A673 (cell line): ENCODE measurements around the gene KIR3DL1. TPM values are rescaled to one million over a fixed set of nuclear protein-coding genes. Genes with fewer than 3 reads are reported as not detected.

Experiments
- BruUV-seq: library from RNA; stranded (reverse); fragments of 400-500 nt; replicated peaks from 2 replicates; lab custom pipeline; 2021; lab: Mats Ljungman, UMichigan
- CTCF ChIA-PET: fragments of 300-600 bp; sonication (Branson Sonifier 250); formaldehyde crosslinking; loops from one replicate; lab custom pipeline; 2022; ENCODE audit warnings: antibody characterized with exemption; lab: Charles Lee
- POLR2A ChIA-PET: fragments of 300-600 bp; sonication (Branson Sonifier 250); formaldehyde crosslinking; loops from one replicate; lab custom pipeline; 2022; ENCODE audit warnings: antibody characterized with exemption; ENCODE audit not compliant: low non-redundant PET; lab: Charles Lee
- DNase-seq: peaks from one replicate; pipeline ENCODE4 v3.0.0-alpha.2; 2015; ENCODE audit warnings: low spot score
- H3K27ac ChIP-seq: fragments of 200-600 bp; sonication (generic); 2 replicates; pipeline ENCODE4 v1.5.1; 2016; ENCODE audit warnings: mixed run types, low read depth, mild to moderate bottlenecking, mixed read lengths, antibody characterized with exemption, low read length; ENCODE audit not compliant: poor library complexity, severe bottlenecking
- H3K27me3 ChIP-seq: fragments of 200-600 bp; sonication (generic); replicated peaks from 2 replicates; pipeline ENCODE4 v1.6.1; 2017; ENCODE audit warnings: mixed run types, low read depth, mild to moderate bottlenecking, mixed read lengths, antibody characterized with exemption, low read length; ENCODE audit not compliant: insufficient read depth, poor library complexity
- H3K36me3 ChIP-seq: fragments of 200-600 bp; sonication (generic); 2 replicates; pipeline ENCODE4 v1.6.1; 2016; ENCODE audit warnings: mixed run types, mild to moderate bottlenecking, mixed read lengths, antibody characterized with exemption, low read length; ENCODE audit not compliant: insufficient read depth, poor library complexity, severe bottlenecking
- H3K4me1 ChIP-seq: fragments of 200-600 bp; sonication (generic); 2 replicates; pipeline ENCODE4 v1.6.1; 2017; ENCODE audit warnings: mixed run types, mild to moderate bottlenecking, mixed read lengths, antibody characterized with exemption, low read length; ENCODE audit not compliant: insufficient read depth, poor library complexity, severe bottlenecking
- H3K4me3 ChIP-seq: fragments of 200-600 bp; sonication (generic); 2 replicates; pipeline ENCODE4 v1.5.1; 2016; ENCODE audit warnings: low read depth, mixed run types, mild to moderate bottlenecking, mixed read lengths, low read length; ENCODE audit not compliant: poor library complexity, severe bottlenecking
- H3K9me3 ChIP-seq: fragments of 200-600 bp; sonication (generic); 2 replicates; pipeline ENCODE4 v1.6.1; 2016; ENCODE audit warnings: mixed run types, low read depth, mild to moderate bottlenecking, mixed read lengths, antibody characterized with exemption, low read length; ENCODE audit not compliant: poor library complexity, severe bottlenecking
- CTCF ChIP-seq: fragments of 300-800, 200-600 bp; sonication (generic); conservative IDR thresholded peaks from 2 replicates; pipeline ENCODE4 v1.5.1; 2017; ENCODE audit warnings: low read depth, mild to moderate bottlenecking, antibody characterized with exemption, low read length, moderate library complexity, mixed read lengths
- EZH2 ChIP-seq: fragments of 200-600 bp; sonication (generic); IDR thresholded peaks from 2 replicates; pipeline ENCODE4 v1.6.1; 2017; ENCODE audit warnings: borderline replicate concordance, low read depth, mild to moderate bottlenecking, mixed read lengths, antibody characterized with exemption, low read length; ENCODE audit not compliant: poor library complexity, severe bottlenecking
- intact Hi-C: fragments of 100-400 bp; cut with micrococcal nuclease; formaldehyde crosslinking; loops from one replicate; pipeline ENCODE4 v1.10.0; 2022; ENCODE audit not compliant: unreplicated experiment
- total RNA-seq: library from RNA; stranded (reverse); gene quantifications from 2 replicates; pipeline ENCODE4 v1.2.3, GENCODE V29; 2021

Gene KIR3DL1
- total RNA-seq, 1 experiment from 2014 or later = not detected

- intact Hi-C loops = no loop called here
- CTCF ChIA-PET = no interaction called here
Measured at GRCh38 chr19:54875506-54875905, 59.2 kb downstream of the KIR3DL1 start.

GRCh38 chr19:54877471-54877870 lies 61.2 kb downstream of the KIR3DL1 start:
- H3K27ac ChIP-seq = no peak overlapping the region
- H3K9me3 ChIP-seq = no peaks in the 10 kb centered on the region
- ChIA-PET POLR2A (no interaction called here), CTCF (no interaction called here)
- intact Hi-C loops = no loop called here
- no TSS peak for BruUV-seq
- TF ChIP-seq CTCF (no peak), EZH2 (no peak)
- H3K27me3 ChIP-seq = peaks cover 58% of the 10 kb centered on the region
- H3K36me3 ChIP-seq = no peaks in the 10 kb centered on the region
- DNase-seq = no peak
- no peaks in the 10 kb centered on the region for H3K4me1 ChIP-seq
- no peak overlapping the region for H3K4me3 ChIP-seq

More at GRCh38 chr19:54875506-54875905, 59.2 kb downstream of the KIR3DL1 start:
- Histone ChIP-seq H3K27me3 (peaks cover 67% of the 10 kb centered on the region), H3K4me1 (no peaks in the 10 kb centered on the region), H3K9me3 (no peaks in the 10 kb centered on the region), H3K36me3 (no peaks in the 10 kb centered on the region), H3K27ac (no peak overlapping the region), H3K4me3 (no peak overlapping the region)
- BruUV-seq = no TSS peak
- DNase-seq = no peak
- TF ChIP-seq CTCF (no peak), EZH2 (no peak)
- POLR2A ChIA-PET = no interaction called here

Other genes with a start within 250 kb of the KIR3DL1 start
- not detected in 2 replicates for gene LILRA2, start 242.7 kb upstream of the KIR3DL1 start, total RNA-seq
- gene LILRA1, start 222.8 kb upstream of the KIR3DL1 start, total RNA-seq = not detected in 2 replicates
- gene LILRB1, start 186.0 kb upstream of the KIR3DL1 start, total RNA-seq = not detected in 2 replicates
- gene LILRB4, start 153.5 kb upstream of the KIR3DL1 start, total RNA-seq = not detected in 2 replicates
- gene KIR3DL3, start 92.0 kb upstream of the KIR3DL1 start, total RNA-seq = not detected in 2 replicates
- gene KIR2DL3, start 78.0 kb upstream of the KIR3DL1 start, total RNA-seq = not detected in 2 replicates
- gene KIR2DL1, start 46.7 kb upstream of the KIR3DL1 start, total RNA-seq = not detected in 2 replicates
- gene KIR2DL4, start 12.9 kb upstream of the KIR3DL1 start, total RNA-seq = not detected in 2 replicates
- gene KIR2DS4, start 16.2 kb downstream of the KIR3DL1 start, total RNA-seq = not detected in 2 replicates
- not detected in 2 replicates for gene KIR3DL2, start 34.0 kb downstream of the KIR3DL1 start, total RNA-seq
- gene FCAR, start 57.8 kb downstream of the KIR3DL1 start, total RNA-seq = not detected in 2 replicates
- not detected in 2 replicates for gene NCR1, start 89.7 kb downstream of the KIR3DL1 start, total RNA-seq
- gene NLRP7, start 131.1 kb downstream of the KIR3DL1 start, total RNA-seq = not detected in 2 replicates
- 34.1 and 41.9 TPM in 2 replicates for gene NLRP2, start 149.9 kb downstream of the KIR3DL1 start, total RNA-seq
- 0.22 TPM in 1 of 2 replicates, not detected in the other for gene GP6, start 221.8 kb downstream of the KIR3DL1 start, total RNA-seq
- gene RDH13, start 246.7 kb downstream of the KIR3DL1 start, total RNA-seq = 19.0 and 24.4 TPM in 2 replicates